Left lung (tissue), 10 donors: ENCODE data around the gene OASL. TPM values are rescaled to one million over a fixed set of nuclear protein-coding genes. Genes with fewer than 3 reads are reported as not detected.

Source experiments
- ATAC-seq: fragments of 200-7000 bp; cut with Tn5 transposase; one replicate; pipeline ENCODE4 v1.9.1; 2020; ENCODE audit warnings: moderate library complexity
- DNase-seq, 4 donors: peaks; one replicate each; pipeline ENCODE4 v3.0.0-alpha.2; 2013 to 2020
- H3K27ac ChIP-seq, 2 donors: fragments of 200-600 bp; sonication (generic) in 1 of 2; one replicate each; pipeline versions ENCODE4 v1.5.0 to v1.8.0; 2020 to 2021
- H3K27me3 ChIP-seq, 2 donors: fragments of 200-600 bp; sonication (generic) in 1 of 2; one replicate each; pipeline versions ENCODE4 v1.5.0 to v1.8.0; 2020 to 2021
- H3K36me3 ChIP-seq, 2 donors: fragments of 200-600 bp; sonication (generic) in 1 of 2; one replicate each; pipeline versions ENCODE4 v1.5.0 to v1.8.0; 2020 to 2021
- H3K4me1 ChIP-seq, 2 donors: fragments of 200-600 bp; one replicate each; pipeline ENCODE4 v1.8.0; 2021
- H3K4me3 ChIP-seq, 2 donors: fragments of 200-600 bp; sonication (generic) in 1 of 2; one replicate each; pipeline versions ENCODE4 v1.5.0 to v1.8.0; 2020 to 2021; ENCODE audit warnings: mild to moderate bottlenecking in 1 of 2
- H3K9me3 ChIP-seq, 2 donors: fragments of 200-600 bp; sonication (generic) in 1 of 2; one replicate each; pipeline versions ENCODE4 v1.5.0 to v1.8.0; 2020 to 2021
- CTCF ChIP-seq, 2 donors: fragments of 200-600 bp; sonication (generic) in 1 of 2; IDR thresholded peaks; one replicate each; pipeline versions ENCODE4 v1.5.0 to v1.8.0; 2021; ENCODE audit warnings: antibody characterized with exemption in 2 of 2
- intact Hi-C, 2 donors: fragments of 100-400 bp; cut with DNase I; formaldehyde crosslinking; loops; one replicate each; pipeline versions ENCODE4 v1.11.2 to v1.14.2; 2022
- polyA plus RNA-seq, 6 donors: library from polyadenylated mRNA; unstranded; fragments of 120-200 nt; gene quantifications; one replicate each; pipeline ENCODE4 v1.2.1, GENCODE V29; 2013; ENCODE audit not compliant: insufficient read length in 6 of 6
- total RNA-seq, 2 donors: library from RNA; stranded (reverse); fragmentation: NEBNext Ultra II Directional; extraction: Animal tissue kit (Norgen Biotek cat#: 25700); gene quantifications; one replicate each; pipeline ENCODE4 v1.2.1, GENCODE V29; 2021
- donor health status: DM: no; HTN: yes; CAD: no.
- donor health status: DM: no; HTN: no; CAD: no.

Gene OASL
- total and polyA plus RNA-seq, 8 donors, result 0.06 to 11.9 (median 0.32) TPM; not detected in 1

GRCh38 chr12:120997448-120997847 lies 41.6 kb downstream of the OASL start:
- Histone ChIP-seq H3K36me3 (peaks cover 0 to 14% of the 10 kb centered on the region in 2 donors), H3K4me1 (no peaks in the 10 kb centered on the region), H3K9me3 (no peaks in the 10 kb centered on the region), H3K27ac (no peak overlapping the region), H3K4me3 (no peak overlapping the region), H3K27me3 (peaks cover 0 to 6% of the 10 kb centered on the region in 2 donors)
- intact Hi-C loops, result no loop called here
- no peak for TF ChIP-seq CTCF (IDR thresholded peaks at IDR 0.05)
- DNase-seq, result no peak
- ATAC-seq, result no peak

GRCh38 chr12:120996133-120996746 lies 42.8 kb downstream of the OASL start:
- Histone ChIP-seq H3K27ac (no peak overlapping the region), H3K27me3 (peaks cover 0 to 6% of the 10 kb centered on the region in 2 donors), H3K4me3 (no peak overlapping the region), H3K9me3 (no peaks in the 10 kb centered on the region), H3K4me1 (no peaks in the 10 kb centered on the region), H3K36me3 (peaks cover 0 to 3% of the 10 kb centered on the region in 2 donors)
- intact Hi-C loops, result no loop called here
- DNase-seq, result no peak
- no peak for ATAC-seq
- TF ChIP-seq CTCF (IDR thresholded peaks at IDR 0.05), result no peak

GRCh38 chr12:120994589-120995337 lies 44.3 kb downstream of the OASL start:
- Histone ChIP-seq H3K27ac (no peak overlapping the region), H3K4me1 (no peaks in the 10 kb centered on the region), H3K9me3 (no peaks in the 10 kb centered on the region), H3K36me3 (no peaks in the 10 kb centered on the region), H3K27me3 (peaks cover 0 to 6% of the 10 kb centered on the region in 2 donors), H3K4me3 (no peak overlapping the region)
- ATAC-seq, result no peak
- intact Hi-C loops, result no loop called here
- DNase-seq, result no peak
- no peak for TF ChIP-seq CTCF (IDR thresholded peaks at IDR 0.05)

DNA sequence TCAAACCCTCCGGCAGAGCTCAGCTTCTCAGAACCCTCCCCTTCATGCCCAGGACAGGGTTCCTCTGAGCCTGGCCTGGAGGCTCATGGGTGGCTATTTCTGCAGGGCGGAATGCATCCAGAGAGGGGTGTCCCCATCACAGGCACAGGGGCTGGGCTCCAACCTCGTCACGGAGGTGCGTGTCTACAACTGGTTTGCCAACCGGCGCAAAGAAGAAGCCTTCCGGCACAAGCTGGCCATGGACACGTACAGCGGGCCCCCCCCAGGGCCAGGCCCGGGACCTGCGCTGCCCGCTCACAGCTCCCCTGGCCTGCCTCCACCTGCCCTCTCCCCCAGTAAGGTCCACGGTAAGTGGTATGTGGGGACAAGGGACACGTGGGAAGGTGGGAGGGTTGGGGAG lies 45.0 kb downstream of the OASL start:
- intact Hi-C loops, result no loop called here
- no peak for ATAC-seq

More for the DNA sequence above, 45.0 kb downstream of the OASL start:
- no peak overlapping the region for H3K27ac ChIP-seq
- H3K27me3 ChIP-seq, result peaks cover 0 to 4% of the 10 kb centered on the region in 2 donors
- DNase-seq, result peak in 1 of 4 donors; percentile 73
- H3K4me3 ChIP-seq, result no peak overlapping the region
- TF ChIP-seq CTCF (IDR thresholded peaks at IDR 0.05), result no peak
- no peaks in the 10 kb centered on the region for H3K36me3 ChIP-seq
- H3K9me3 ChIP-seq, result no peaks in the 10 kb centered on the region
- no peaks in the 10 kb centered on the region for H3K4me1 ChIP-seq
